Measurements from ENCODE around the gene XRCC1.

Gene XRCC1

DNA sequence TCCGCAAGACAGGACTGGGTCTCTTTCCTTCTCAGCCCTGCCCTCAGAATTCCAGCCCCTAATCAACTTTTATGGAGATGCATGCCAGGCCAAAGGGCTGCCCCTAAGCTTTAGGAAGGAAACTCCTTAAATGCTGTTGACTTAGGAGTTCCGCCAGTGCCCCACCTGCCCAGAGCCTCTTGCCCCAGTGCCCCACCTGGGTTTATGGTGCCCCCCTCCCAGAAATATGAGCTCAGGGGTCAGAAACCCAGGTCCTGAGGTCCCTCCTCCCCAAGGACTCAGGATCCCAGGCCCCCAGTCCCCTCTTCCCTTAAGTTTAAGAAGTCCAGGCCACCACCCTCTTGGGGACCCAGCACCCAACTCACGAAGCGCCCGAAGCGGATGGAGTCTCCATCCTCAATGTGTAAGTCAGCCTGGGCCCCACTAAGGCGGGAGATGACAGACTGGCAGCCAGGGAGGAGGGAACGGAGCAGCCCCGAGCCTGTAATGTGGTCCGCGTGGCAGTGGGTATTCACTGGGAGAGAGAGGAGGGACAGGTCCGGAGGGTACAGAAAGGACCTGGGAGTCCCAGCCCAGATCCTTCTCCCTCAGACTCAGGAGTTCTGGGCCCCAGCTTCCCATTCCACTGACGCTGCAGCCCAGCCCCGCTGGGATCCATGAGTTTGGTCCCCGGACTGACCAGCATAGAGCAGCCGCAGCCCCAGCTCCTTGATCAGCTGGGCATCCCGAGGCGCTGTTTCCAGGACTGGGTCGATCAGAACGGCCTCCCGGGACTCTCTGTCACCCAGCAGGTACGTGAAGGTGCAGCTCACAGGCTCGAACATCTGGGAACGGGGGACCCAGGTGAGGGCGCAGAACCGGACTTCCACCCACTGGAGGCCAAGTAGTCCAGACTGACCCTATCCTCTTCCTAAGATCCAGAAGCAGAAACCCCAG, 49.2 kb downstream of the XRCC1 start:
- TF ChIP-seq, protein P1, sequence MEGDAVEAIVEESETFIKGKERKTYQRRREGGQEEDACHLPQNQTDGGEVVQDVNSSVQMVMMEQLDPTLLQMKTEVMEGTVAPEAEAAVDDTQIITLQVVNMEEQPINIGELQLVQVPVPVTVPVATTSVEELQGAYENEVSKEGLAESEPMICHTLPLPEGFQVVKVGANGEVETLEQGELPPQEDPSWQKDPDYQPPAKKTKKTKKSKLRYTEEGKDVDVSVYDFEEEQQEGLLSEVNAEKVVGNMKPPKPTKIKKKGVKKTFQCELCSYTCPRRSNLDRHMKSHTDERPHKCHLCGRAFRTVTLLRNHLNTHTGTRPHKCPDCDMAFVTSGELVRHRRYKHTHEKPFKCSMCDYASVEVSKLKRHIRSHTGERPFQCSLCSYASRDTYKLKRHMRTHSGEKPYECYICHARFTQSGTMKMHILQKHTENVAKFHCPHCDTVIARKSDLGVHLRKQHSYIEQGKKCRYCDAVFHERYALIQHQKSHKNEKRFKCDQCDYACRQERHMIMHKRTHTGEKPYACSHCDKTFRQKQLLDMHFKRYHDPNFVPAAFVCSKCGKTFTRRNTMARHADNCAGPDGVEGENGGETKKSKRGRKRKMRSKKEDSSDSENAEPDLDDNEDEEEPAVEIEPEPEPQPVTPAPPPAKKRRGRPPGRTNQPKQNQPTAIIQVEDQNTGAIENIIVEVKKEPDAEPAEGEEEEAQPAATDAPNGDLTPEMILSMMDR (IDR thresholded peaks at IDR 0.05): no peak

GRCh38 chr19:43524922-43525835, 50.1 kb downstream of the XRCC1 start:
- TF ChIP-seq, protein P1 (IDR thresholded peaks at IDR 0.05): no peak

- TF ChIP-seq, protein P1 (IDR thresholded peaks at IDR 0.05): no peak
These were observed 52.4 kb downstream of the XRCC1 start for GRCh38 chr19:43522929-43523328.

- TF ChIP-seq, protein P1 (IDR thresholded peaks at IDR 0.05): peak; percentile 65
These were observed 55.8 kb downstream of the XRCC1 start for GRCh38 chr19:43519436-43520088.

DNA sequence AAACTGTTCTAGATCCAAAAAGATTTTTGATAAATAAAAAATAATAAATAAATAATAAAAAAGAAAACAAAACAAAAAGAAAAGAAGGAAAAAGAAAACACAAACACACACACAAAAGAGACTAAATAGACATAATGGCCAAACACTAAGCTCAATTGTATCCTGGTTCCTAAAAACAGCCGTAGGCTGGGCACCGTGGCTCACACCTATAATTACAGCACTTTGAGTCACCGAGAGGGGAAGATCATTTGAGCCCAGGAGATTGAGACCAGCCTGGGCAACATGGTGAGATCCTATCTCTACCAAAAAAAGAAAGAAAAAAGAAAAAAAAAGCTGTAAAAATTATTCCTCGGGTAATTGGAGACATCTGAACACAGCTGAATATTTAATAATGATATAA, 57.3 kb downstream of the XRCC1 start:
- TF ChIP-seq, protein P1 (IDR thresholded peaks at IDR 0.05): no peak

- TF ChIP-seq, protein P1 (IDR thresholded peaks at IDR 0.05): no peak
These were observed 64.0 kb downstream of the XRCC1 start for GRCh38 chr19:43511324-43511723.

DNA sequence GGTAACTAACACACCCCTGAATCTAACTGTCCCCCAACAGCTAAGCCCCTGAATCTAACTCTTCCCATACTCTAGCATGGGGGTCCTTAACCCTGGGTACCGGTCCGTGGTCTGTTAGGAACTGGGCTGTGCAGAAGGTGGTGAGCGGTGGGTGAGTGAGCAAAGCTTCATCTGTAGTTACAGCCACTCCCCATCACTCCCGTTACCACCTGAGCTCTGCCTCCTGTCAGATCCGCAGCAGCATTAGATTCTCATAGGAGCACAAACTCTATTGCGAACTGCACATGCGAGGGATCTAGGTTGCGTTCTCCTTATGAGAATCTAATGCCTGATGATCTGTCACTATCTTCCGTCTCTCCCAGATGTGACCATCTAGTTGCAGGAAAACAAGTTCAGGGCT, 64.6 kb downstream of the XRCC1 start:
- TF ChIP-seq, protein P1 (IDR thresholded peaks at IDR 0.05): no peak

Data from LNCAP (cell line).